ENCODE results near the gene RPS6KA2.

- no peak for TF ChIP-seq CTCF (IDR thresholded peaks at IDR 0.05)
- no peak for TF ChIP-seq POLR2AphosphoS5 (IDR thresholded peaks at IDR 0.05)
These were observed 70.7 kb downstream of the RPS6KA2 start for GRCh38 chr6:166556336-166556735.

Measured in breast epithelium (tissue), 3 donors.